HuH-7.5 (cell line): ENCODE measurements around the gene SEC14L5.
"Not testable (repeated sequence)": the region's sequence is repeated elsewhere in the genome, so short reads cannot be mapped to it uniquely, and the experiment has no call there.

Experiments
- DNase-seq: peaks from one replicate; pipeline ENCODE4 v3.0.0; 2011; ENCODE audit warnings: low spot score

SEC14L5 gene

DNA sequence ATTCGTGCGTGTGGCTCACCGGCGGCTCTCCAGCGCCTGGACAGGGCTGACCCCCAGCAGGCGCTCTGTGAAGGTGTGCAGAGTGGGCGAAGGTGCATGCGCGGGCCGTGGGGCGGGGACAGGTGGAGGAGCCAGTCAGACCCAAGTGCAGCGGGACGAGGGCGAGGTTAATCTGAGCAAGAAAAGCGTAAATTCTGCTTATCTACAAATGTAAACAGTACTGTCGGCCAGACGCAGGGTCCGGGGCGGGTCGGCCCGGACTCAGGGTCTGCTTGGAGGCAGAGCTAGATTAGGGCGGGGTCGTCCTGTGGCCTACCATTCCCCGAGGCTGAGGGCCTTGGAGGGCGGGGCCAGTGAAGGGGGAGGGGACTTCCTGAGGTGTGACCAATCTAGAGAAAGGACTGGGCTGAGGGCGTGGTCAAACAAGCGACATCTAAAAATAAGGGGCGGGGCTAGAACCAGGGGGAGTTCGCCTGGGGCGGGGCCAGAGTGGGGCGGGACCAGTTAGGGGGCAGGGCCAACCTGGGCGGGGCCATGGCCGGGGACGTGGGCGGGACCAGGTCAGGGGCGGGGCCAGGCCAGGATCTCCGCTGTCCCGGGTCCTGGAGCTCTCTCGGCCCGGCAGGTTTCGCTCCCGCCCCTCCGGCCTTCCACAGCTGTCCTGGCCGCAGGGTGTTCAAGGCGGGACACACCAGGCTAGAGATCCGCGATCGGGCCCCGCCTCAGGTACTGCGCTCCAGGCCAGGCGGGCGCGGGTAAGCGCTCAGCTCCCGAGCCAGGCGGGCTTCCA is at the start of gene SEC14L5:
Gene SEC14L5, plus strand, starts transcription at position 611 of the 790 bp plus-strand sequence. CDS start 994 bp downstream, outside the sequence.
- peak; percentile 89 for DNase-seq

GRCh38 chr16:4908854-4909401 is 49.2 kb upstream of the SEC14L5 start:
- no peak for DNase-seq

DNA sequence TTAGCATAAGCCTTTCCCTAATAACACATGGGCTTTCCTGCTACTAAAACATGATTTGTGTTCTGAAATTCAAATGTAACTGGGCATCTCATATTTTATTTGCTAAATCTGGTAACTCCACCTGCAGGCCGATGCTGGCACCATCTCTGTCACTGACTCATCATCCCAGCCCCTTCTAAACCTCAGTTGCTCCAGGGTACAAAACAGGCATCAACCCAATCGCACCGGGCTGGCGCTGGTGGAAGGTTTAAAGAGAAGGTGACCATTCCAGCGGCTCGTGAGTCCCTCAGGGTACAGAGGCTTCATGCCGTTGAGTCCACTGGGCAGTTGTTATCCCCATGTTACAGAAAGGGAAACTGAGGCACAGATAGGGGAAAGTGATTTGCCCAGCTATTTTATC is 48.3 kb upstream of the SEC14L5 start:
- no peak for DNase-seq

DNA sequence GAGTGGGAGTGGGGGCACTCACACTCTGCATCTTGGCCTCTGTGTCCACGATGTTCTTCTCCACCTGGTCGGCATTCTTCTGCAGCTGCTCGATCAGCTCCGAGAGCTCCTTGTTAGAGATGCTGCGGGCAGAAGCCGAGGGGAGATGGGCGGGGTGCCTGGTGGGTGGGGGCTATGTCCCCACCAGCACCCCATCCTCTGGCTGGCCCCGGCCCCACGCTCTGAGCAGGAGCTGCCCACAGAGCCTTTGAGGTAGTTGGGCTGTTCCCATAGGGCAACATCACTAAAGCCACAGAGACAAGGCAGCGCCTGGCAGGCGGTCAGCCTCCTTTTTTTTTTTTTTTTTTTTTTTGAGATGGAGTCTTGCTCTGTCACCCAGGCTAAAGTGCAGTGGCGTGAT is 47.3 kb upstream of the SEC14L5 start:
- DNase-seq, result no peak

DNA sequence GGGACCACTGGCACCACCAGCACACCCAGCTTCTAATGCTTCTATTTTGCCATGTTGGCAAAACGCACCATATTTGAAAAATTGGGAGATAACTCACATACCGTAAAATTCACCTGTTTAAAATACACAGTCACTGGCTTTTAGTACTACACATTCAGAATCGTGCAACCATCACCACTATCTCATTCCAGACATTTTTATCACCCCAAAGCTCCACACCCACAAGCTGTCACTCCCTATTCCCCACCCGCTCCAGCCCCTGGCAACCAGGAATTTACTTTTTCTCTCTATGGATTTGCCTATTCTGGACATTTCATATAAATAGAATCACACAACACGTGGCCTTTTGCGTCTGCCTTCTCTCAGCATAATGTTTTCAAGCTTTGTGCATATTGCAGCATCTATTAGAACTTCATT is 46.2 kb upstream of the SEC14L5 start:
- DNase-seq, result no peak

- DNase-seq, result no peak
Measured at GRCh38 chr16:4913130-4913773, 44.9 kb upstream of the SEC14L5 start.

GRCh38 chr16:4913774-4914525 is 44.2 kb upstream of the SEC14L5 start:
- DNase-seq, result no peak

DNA sequence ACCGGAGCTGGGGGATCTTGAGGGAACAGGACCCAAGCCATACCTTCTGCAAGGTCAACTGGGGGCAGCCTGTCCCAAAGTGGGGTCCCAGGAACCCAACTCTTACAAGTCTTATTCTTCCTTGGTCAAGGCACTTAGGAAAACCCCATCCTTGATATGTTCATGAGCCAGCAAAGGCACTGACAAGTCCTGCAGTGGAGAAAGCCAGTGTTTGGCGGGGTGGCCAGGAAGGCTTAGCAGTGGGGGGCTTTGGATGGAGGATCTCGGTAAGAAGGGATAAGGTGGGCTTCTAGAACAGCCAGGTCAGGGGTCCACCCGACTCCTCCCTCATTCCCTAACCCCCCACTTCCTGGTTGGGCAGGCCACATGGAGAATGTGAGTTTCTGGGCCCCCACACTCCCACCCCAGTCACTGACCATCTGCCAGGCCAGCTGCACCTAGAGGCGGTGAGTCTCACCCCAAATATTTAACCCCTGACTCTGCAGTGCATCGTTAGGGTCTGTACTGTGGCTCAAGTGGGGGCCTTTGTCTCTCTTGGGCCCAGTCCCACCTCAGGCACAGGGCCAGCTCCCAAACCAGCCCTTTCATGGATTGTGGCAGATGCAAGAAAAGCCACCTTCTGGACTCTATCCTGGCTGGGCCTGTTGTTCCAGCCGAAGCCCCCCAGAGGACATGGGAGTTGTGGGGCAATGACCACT is 43.5 kb upstream of the SEC14L5 start:
- DNase-seq, result no peak

GRCh38 chr16:4915226-4915761 is 42.8 kb upstream of the SEC14L5 start:
- DNase-seq, result no peak

DNA sequence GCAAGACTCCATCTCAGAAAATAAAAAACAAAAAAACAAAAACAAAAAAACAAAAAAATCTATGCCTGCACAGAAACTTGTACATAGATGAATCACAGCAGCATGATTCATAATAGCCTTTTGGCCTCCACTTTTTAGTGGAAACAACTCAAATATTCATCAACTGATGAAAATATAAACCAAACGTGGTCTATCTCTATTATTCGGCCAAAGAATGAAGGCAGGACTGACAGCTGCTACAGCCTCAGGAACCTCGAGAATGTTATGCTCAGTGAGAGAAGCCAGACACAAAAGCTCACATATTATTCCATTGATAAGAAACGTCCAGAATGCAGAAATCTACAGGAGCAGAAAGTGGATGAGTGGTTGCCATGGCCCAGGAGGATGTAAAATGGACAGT is 41.0 kb upstream of the SEC14L5 start:
- no peak for DNase-seq

DNA sequence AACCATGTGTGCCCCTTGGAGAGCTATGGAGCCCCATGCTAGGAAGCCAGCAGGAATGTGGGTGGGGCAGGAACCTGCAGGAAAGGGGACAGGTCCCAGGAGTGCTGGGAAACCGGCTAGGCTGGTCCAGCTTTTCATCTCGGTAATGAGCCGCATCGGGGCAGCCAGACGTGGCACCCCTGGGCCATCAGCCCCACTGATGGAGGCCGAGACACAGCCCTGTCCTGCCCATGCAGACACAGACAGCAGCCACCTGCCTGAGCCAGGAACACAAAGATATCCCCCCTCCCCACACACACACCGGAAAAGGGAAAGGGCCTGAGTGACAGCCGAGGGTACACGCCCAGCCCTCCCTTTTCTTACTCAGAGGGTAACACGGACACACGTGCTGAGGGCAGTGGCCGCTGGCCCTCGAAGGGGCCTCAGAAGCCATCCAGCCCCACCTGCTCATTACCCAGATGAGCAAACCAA is 39.3 kb upstream of the SEC14L5 start:
- DNase-seq, result no peak

DNA sequence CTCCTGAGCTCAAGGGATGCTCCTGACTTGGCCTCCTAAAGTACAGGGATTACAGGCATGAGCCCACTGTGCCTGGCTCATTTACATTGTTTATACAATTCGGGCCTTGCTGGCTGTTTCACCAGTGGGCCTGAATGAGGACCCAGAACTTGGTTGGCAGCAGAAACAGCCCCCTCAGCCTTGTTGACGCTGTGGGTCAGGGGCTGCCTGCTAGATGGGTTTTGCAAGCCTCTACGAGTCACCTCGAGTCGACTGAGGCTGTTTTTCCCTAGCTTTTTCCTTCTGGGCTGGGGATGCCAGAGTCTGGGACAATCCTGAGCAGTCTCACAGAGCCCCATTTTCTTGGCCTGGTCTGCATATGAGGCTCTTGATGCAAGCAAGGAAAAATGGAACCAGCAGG is 37.3 kb upstream of the SEC14L5 start:
- no peak for DNase-seq

DNA sequence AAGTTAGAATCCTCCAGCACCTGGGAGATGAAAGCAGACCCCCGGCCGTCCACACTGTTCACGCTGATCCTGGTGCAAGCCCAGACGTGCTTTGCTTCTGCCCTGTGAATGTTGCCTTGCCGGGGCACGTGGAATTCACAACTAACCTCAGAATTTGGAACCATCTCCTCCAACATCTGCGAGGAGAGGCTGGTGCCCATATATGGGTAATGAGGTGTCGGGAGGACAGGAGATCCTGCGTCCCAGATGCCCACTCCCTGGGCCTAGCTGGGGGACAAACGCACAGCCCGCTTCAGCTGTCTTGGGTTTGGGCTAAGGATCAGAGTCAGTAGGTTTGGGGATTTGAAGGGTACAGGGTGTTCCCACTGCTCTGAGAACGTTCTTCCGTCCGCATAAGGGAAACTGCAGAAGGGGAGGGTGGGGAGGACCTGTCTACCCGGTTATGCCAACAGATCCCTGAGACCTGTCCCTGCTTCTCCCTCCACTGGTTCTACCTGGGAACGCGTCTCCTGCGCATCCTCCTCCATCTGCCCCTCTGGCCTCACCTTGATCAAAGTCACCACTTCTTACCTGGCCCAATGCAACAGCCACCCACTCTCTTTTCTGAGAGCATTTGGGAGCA is 35.3 kb upstream of the SEC14L5 start:
- no peak for DNase-seq

- DNase-seq, result no peak
Measured at GRCh38 chr16:4923853-4924252, 34.3 kb upstream of the SEC14L5 start.

- no peak for DNase-seq
Measured at GRCh38 chr16:4924593-4925292, 33.4 kb upstream of the SEC14L5 start.

DNA sequence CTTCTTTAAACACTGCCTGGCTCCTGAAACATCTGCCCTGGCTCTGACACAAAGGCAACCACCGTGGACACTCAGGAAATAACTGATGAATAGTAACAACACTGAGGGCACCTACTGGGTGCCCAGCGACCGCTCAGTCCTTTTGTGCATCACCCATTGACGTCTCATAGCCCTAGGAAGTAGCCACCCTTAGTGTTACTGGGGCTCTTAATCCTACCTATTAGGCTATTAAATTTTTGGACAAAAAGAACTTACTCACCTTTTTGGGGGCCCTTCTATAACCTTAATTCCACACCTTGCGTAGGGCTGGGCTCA is 32.9 kb upstream of the SEC14L5 start:
- DNase-seq, result no peak

GRCh38 chr16:4925791-4926190 is 32.3 kb upstream of the SEC14L5 start:
- no peak for DNase-seq

DNA sequence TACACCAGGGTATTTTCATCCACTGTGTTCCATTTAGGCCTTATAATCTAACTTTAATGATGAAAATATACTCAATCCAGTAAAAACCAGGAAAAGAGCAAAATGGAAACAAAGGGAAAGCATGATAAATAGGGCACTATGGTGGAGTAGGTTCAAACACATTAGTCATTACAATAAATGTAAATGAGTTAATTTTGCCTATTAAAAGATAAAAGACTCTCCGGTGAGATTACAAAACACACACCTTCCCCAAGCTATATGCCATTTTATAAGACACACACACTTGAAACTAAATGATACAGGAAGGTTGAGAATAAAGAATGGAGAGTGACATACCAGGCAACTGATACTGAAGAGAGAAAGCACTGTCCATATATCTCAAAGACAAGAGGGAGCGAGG is 31.2 kb upstream of the SEC14L5 start:
- no peak for DNase-seq

DNA sequence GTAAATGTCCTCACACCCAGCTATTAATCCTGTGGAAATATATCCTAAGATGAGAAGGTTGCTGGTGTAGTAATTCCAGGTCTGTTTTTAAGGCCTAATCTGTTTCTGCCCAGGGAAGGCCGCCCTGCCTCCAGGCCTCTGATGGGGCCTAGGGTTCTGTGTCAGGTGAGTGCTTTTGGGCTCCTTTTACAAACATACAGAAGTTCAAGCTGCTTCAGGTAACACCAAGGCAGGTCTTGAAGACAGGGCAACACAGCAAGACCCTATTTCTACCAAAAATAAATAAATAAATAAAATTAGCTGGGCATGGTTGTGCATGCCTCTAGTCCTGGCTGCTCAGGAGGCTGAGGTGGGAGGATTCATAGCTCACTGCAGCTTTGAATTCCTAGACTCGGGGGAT is 30.5 kb upstream of the SEC14L5 start:
- DNase-seq, result no peak

DNA sequence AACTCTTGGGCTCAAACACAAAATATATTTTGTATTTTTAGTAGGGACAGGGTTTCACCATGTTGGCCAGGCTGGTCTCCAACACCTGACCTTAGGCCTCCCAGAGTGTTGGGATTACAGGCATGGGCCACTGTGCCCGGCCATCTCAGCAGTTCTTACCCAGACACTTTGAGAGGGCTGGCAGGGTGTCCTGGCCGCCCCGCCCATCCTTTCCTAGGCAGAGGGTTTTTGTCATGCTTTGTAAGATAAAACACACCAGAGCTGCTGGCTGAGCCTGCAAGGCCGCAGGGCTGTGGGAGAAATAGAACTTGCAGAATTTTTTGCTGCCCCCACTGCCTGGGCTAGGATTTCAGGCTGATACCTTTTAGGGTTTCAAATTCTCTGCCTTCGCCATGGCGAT is 29.9 kb upstream of the SEC14L5 start:
- no peak for DNase-seq

GRCh38 chr16:4929619-4930018 is 28.5 kb upstream of the SEC14L5 start:
- DNase-seq, result not testable (repeated sequence)
